Epithelial cell of esophagus (primary cell): ENCODE data around the gene PARN.
"Not testable (repeated sequence)": the region's sequence is repeated elsewhere in the genome, so short reads cannot be mapped to it uniquely, and the experiment has no call there.

Experiments
- DNase-seq: peaks from one replicate; pipeline ENCODE4 v3.0.0; 2010; ENCODE audit warnings: low read depth
- H3K4me3 ChIP-seq: 2 replicates; pipeline ENCODE4 v1.5.1; 2011; ENCODE audit warnings: mild to moderate bottlenecking, low read length, control low read depth
- CTCF ChIP-seq: IDR thresholded peaks from 2 replicates; pipeline ENCODE4 v1.5.1; 2011; ENCODE audit warnings: low read depth, mild to moderate bottlenecking, low read length, control low read depth, inconsistent platforms; ENCODE audit not compliant: insufficient read depth; ENCODE audit errors: missing control alignments

PARN gene

GRCh38 chr16:14559809-14560241 is 70.2 kb downstream of the PARN start:
- no peak overlapping the region for H3K4me3 ChIP-seq
- no peak for TF ChIP-seq CTCF

GRCh38 chr16:14553447-14553846 is 76.6 kb downstream of the PARN start:
- no peak for DNase-seq
- TF ChIP-seq CTCF: no peak
- H3K4me3 ChIP-seq: no peak overlapping the region

More at GRCh38 chr16:14559809-14560241, 70.2 kb downstream of the PARN start:
- peak; percentile 37 for DNase-seq

GRCh38 chr16:14549789-14550153 is 80.3 kb downstream of the PARN start:
- no peak for DNase-seq
- H3K4me3 ChIP-seq: no peak overlapping the region
- TF ChIP-seq CTCF: no peak

- H3K4me3 ChIP-seq: no peak overlapping the region
- no peak for TF ChIP-seq CTCF
- no peak for DNase-seq
Measured at GRCh38 chr16:14548933-14549788, 80.9 kb downstream of the PARN start.

GRCh38 chr16:14545346-14545884 is 84.6 kb downstream of the PARN start:
- no peak for DNase-seq
- no peak for TF ChIP-seq CTCF
- H3K4me3 ChIP-seq: no peak overlapping the region

- DNase-seq, H3K4me3 ChIP-seq: not testable (repeated sequence)
Measured at GRCh38 chr16:14544846-14545245, 85.2 kb downstream of the PARN start.

GRCh38 chr16:14539631-14540030 is 90.4 kb downstream of the PARN start:
- DNase-seq: no peak
- no peak for TF ChIP-seq CTCF
- H3K4me3 ChIP-seq: no peak overlapping the region
